Measurements from ENCODE around the gene MAP7. TPM values are rescaled to one million over a fixed set of nuclear protein-coding genes. Genes with fewer than 3 reads are reported as not detected.

Gene MAP7
- total RNA-seq, 2 experiments from 2014 or later = 0.45 to 0.49 TPM

- H3K36me3 ChIP-seq (ENCODE audit: insufficient read depth, low read length) = no peaks in the 10 kb centered on the region
- Mint-ChIP-seq H3K27ac (peak overlapping the region; percentile 28), H3K27me3 (no peaks in the 10 kb centered on the region), H3K36me3 (ENCODE audit: low read depth) (no peaks in the 10 kb centered on the region), H3K9me3 (no peaks in the 10 kb centered on the region), H3K4me1 (ENCODE audit: low read depth) (peaks cover 19% of the 10 kb centered on the region), H3K4me3 (no peak overlapping the region)
- no peak overlapping the region for H3K27ac ChIP-seq (ENCODE audit: low read depth in 1 of 2, low read length in 2 of 2)
- intact Hi-C loops (cut with DNase I, micrococcal nuclease) = no loop called here
- H3K4me1 ChIP-seq (ENCODE audit: insufficient read depth, low read length) = peaks cover 8% of the 10 kb centered on the region
- DNase-seq (no peak), ATAC-seq (ENCODE audit: poor library complexity) (no peak)
- TF ChIP-seq CTCF (IDR thresholded peaks at IDR 0.05) = no peak
- H3K4me3 ChIP-seq (ENCODE audit: low read length) = no peak overlapping the region
- H3K27me3 ChIP-seq (ENCODE audit: control insufficient read depth in 1 of 2, insufficient read depth in 2 of 2, low read length in 2 of 2) = no peaks in the 10 kb centered on the region
- CTCF ChIA-PET = no interaction called here
- POLR2A ChIA-PET = no interaction called here
- no peaks in the 10 kb centered on the region for H3K9me3 ChIP-seq (ENCODE audit: control insufficient read depth in 1 of 2, insufficient read depth in 1 of 2, low read length in 2 of 2)
These were observed 38.8 kb downstream of the MAP7 start for GRCh38 chr6:136511397-136511796.

GRCh38 chr6:136510782-136511181 lies 39.4 kb downstream of the MAP7 start:
- Mint-ChIP-seq H3K27me3 (no peaks in the 10 kb centered on the region), H3K27ac (peak overlapping the region; percentile 28), H3K4me3 (no peak overlapping the region), H3K4me1 (ENCODE audit: low read depth) (peaks cover 19% of the 10 kb centered on the region), H3K9me3 (no peaks in the 10 kb centered on the region), H3K36me3 (ENCODE audit: low read depth) (no peaks in the 10 kb centered on the region)
- no peak overlapping the region for H3K4me3 ChIP-seq (ENCODE audit: low read length)
- H3K4me1 ChIP-seq (ENCODE audit: insufficient read depth, low read length) = peaks cover 8% of the 10 kb centered on the region
- H3K27ac ChIP-seq (ENCODE audit: low read depth in 1 of 2, low read length in 2 of 2) = no peak overlapping the region
- ATAC-seq (ENCODE audit: poor library complexity) = peak; percentile 84
- DNase-seq = peak in 2 of 14 experiments; percentile 10 to 25
- no peaks in the 10 kb centered on the region for H3K36me3 ChIP-seq (ENCODE audit: insufficient read depth, low read length)
- no peak for TF ChIP-seq CTCF (IDR thresholded peaks at IDR 0.05)
- ChIA-PET POLR2A (interaction anchor here (1.2 kb wide), 1 partner anchor 11 kb away, joined by 3 read pairs; no protein-coding TSS in a partner anchor), CTCF (no interaction called here)
- no peaks in the 10 kb centered on the region for H3K9me3 ChIP-seq (ENCODE audit: control insufficient read depth in 1 of 2, insufficient read depth in 1 of 2, low read length in 2 of 2)
- intact Hi-C loops (cut with DNase I, micrococcal nuclease) = no loop called here
- H3K27me3 ChIP-seq (ENCODE audit: control insufficient read depth in 1 of 2, insufficient read depth in 2 of 2, low read length in 2 of 2) = no peaks in the 10 kb centered on the region

- intact Hi-C loops (cut with DNase I, micrococcal nuclease) = no loop called here
- H3K4me3 ChIP-seq (ENCODE audit: low read length) = no peak overlapping the region
- Mint-ChIP-seq H3K4me3 (peak overlapping the region; percentile 31), H3K9me3 (no peaks in the 10 kb centered on the region), H3K27ac (peak overlapping the region; percentile 28), H3K4me1 (ENCODE audit: low read depth) (peaks cover 19% of the 10 kb centered on the region), H3K36me3 (ENCODE audit: low read depth) (no peaks in the 10 kb centered on the region), H3K27me3 (no peaks in the 10 kb centered on the region)
- no peaks in the 10 kb centered on the region for H3K9me3 ChIP-seq (ENCODE audit: control insufficient read depth in 1 of 2, insufficient read depth in 1 of 2, low read length in 2 of 2)
- H3K36me3 ChIP-seq (ENCODE audit: insufficient read depth, low read length) = no peaks in the 10 kb centered on the region
- ATAC-seq (ENCODE audit: poor library complexity) (peak; percentile 22), DNase-seq (no peak)
- no peak overlapping the region for H3K27ac ChIP-seq (ENCODE audit: low read depth in 1 of 2, low read length in 2 of 2)
- ChIA-PET CTCF (no interaction called here), POLR2A (interaction anchor here (1.2 kb wide), 1 partner anchor 11 kb away, joined by 3 read pairs; no protein-coding TSS in a partner anchor)
- no peaks in the 10 kb centered on the region for H3K27me3 ChIP-seq (ENCODE audit: control insufficient read depth in 1 of 2, insufficient read depth in 2 of 2, low read length in 2 of 2)
- H3K4me1 ChIP-seq (ENCODE audit: insufficient read depth, low read length) = peaks cover 8% of the 10 kb centered on the region
- no peak for TF ChIP-seq CTCF (IDR thresholded peaks at IDR 0.05)
These were observed 39.9 kb downstream of the MAP7 start for GRCh38 chr6:136510299-136510698.

All from CD4-positive, alpha-beta T cell (primary cell).